Kidney tubule cell (primary cell): ENCODE data around the gene PPP1R9A.

Experiments
- DNase-seq: peaks from one replicate; pipeline ENCODE4 v3.0.0-alpha.2; 2018; ENCODE audit warnings: low spot score

Gene PPP1R9A

DNA sequence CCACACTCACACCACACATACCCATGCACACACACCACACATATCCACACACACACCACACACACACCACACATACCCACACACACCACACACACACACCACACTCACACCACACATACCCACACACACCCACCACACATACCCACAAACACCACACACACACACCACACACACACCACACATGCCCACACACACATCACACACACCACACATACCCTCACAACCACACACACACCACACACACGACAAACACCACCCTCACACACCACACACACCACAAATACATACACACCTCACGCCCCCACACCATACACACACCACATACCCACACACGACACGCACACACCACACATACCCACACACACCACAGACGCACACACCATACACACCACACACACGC is 297.2 kb downstream of the PPP1R9A start:
- no peak for DNase-seq

DNA sequence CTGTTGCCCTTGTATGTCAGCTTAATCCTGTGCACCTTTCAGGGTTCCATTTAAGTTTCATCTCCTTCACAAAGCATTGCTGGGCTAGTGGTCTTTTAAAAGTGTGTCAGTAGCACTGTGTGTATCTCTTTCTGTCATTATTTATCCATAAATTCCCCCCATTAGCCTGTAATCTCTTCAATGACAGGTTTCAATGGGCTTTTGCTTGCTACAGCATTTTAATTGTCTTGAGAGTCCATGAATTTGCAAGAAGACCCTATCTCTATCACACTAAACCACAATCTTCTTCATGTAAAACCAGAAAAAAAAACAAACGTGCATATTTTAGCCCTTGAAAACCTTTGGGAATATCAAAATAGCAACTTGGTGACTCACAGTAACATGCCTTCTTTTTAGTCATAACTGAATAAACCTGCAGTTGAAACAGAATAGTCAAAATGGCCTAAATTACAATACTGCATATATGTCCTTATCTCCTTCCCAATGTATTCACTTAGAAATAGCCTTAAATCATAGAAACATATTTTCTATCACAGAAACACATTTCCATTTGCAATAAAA is 298.4 kb downstream of the PPP1R9A start:
- peak; percentile 68 for DNase-seq

DNA sequence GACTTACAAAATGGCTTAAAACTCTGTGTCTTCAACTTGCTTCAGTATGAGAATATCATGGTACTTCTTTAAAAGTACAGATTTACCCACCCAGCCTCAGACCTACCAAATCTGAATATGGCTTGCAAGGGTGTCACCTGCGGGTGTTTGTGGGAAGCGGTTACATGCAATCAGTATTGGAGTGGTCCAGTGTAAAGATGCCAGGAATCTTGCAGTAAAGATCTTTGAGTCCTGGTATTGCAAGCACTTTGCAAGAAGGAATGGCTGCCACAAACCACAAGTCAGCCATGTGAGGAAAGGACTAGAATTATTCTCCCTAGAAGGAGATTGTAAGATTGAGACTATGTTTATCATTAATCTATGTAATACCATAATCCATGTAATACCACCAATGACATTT is 301.9 kb downstream of the PPP1R9A start:
- peak; percentile 28 for DNase-seq

DNA sequence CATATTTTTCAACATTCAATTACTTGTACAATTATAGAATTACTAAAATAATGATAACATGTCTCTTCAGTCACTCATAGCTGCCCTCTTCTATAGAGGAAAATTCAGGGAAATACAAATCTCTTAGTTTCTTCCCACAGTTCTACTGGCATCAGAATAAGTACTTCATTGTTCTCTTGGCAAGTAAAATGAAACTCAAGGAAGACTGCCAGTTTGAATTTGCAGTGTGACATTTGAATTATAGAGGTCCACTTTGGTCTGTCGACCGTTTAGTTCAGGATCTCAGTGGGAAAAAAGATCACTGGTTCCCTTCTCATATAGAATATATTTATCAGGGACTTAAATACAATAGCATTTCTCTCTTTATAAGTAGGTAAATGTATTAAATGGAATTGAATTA is 302.4 kb downstream of the PPP1R9A start:
- DNase-seq = no peak

DNA sequence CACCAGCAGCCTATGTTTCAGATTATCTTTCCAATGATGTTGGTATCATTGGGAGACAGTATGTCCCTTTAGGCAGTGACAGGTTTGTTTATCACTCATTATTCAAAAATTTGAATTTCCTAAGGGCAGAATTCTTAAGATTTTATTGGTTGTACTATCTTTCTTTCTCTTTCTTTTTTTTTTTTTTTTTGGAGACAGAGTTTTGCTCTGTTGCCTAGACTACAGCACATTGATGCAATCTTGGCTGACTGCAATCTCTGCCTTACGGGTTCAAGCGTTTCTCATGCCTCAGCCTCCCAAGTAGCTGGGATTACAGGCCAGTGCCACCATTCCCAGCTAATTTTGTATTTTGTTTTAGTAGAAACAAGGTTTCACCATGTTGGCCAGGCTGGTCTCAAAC is 305.8 kb downstream of the PPP1R9A start:
- DNase-seq = no peak

- peak; percentile 84 for DNase-seq
These were observed 306.6 kb downstream of the PPP1R9A start for GRCh38 chr7:95213809-95214492.

DNA sequence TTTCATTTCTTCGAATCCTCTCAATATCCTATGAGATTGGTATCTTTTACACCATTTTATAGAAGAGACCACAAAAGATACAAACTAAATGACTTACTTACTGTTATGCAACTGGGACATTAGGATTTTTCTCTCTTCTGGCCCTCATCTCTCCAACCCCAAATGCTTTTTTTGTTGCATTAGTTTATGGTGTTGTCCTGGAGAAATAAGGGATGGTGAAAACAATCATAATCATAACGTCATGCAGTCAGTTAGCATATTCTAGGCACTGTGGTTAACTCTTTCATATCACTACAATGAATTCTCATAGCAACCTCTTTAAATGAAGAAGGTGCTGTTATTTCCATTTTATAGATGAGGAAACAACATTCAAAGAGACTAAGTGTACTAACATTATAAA is 312.3 kb downstream of the PPP1R9A start:
- no peak for DNase-seq

DNA sequence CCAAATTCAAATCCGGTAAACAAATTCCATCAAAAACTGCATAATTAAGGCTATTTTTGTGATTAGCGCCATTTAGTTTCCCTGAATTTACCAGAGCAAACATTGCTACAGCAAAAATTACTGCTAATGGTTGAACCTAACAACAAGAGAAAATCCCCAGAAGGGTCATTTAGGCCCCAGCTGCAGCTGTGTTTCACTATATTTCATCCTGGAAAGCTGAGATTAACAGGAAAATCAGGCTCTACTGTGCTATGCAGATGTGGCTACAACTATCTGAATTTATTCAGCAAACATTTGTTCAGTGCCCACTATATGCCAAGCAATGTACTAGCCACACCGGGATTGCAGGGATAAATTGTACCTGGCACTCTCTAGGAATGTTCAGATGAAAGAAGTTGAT is 312.9 kb downstream of the PPP1R9A start:
- DNase-seq = no peak

DNA sequence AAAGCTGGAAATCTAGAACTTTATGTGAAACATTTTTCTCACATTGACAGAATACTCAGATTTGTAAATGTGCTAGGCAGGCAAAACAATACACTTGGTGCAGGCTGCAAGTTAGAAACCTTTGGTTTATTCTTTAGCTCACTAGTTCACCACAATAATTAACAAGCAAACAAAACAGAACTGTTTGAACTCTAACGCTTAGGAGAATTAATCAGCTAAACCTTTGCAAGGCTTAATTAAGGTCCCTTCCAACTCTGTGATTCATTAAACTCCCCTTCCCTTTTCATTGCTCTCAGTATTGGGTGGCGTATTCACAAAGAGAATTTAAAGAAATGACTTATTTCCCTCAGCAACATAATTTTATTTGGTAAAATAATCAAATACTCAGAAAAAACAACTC is 317.9 kb downstream of the PPP1R9A start:
- DNase-seq = no peak

GRCh38 chr7:95229301-95229700 is 321.9 kb downstream of the PPP1R9A start:
- no peak for DNase-seq

GRCh38 chr7:95238252-95238943 is 331.0 kb downstream of the PPP1R9A start:
- DNase-seq = no peak

DNA sequence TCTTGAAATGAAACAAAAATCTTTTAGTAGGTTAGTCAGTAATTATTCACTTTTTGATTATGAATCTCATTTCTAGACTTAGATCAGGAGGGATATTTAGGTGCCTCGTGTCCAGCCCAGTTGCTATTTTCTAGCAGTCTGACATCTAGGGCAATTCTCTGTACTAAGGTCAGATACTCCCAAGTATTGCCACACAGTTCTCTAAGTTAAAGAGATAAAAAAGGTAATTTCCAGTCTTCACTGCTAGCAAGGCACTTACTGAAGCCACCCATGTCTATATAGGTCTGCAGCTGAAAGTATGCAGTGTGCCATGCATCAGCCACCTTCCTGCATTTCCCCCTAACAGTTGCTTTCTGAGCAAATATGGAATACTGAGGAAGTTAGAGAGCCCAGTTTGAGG is 333.5 kb downstream of the PPP1R9A start:
- no peak for DNase-seq

GRCh38 chr7:95242266-95242665 is 334.9 kb downstream of the PPP1R9A start:
- DNase-seq = no peak

DNA sequence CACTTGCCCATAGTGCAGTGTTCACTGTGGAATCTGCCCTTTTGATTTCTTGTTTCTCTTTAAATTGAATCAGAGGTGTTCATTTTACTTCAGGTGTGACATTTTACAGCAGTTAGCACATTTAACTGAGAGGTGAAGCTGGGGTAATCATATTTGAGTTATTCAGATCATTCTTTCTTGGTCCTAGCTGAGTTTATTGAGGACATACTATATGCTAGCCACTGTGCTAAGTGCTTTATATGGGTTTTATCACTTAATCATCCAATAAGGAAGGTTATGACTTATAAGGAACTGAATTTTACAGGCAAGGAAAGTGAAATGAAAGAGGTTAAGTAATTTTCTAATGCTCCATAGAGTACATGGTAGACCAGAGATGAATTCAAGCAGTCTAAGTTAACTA is 337.2 kb downstream of the PPP1R9A start:
- DNase-seq = no peak

DNA sequence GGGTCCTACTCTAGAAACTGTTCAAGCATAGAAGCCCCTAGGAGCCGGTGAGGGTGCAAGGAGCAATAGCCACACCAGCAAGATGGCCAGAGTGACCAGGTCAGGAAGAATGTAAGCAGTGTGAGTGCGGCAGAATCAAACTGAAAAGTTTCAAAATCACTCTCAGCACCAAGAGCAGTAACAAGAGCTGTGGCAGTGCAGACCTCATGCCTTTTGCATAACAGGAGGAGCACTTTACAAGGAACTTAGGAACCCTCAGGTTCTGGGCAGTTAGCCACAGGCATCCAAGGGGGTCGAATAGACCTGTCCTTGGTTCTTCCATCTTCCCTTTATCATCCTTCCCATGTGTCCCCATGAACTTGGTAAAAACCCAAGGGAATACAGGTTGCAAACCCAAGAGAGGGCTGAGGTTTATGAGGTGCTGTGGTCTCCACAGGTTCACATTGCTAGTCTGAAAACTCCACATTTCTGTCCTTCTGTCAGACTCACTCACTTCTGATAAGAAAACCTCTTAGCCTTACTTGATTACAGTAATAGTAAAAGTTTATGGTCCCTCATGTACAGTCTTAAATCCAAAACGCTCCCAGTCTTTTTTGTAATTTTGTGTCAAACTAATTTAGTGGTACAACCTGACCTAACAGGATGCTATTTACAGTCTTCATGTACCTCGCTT is 338.6 kb downstream of the PPP1R9A start:
- no peak for DNase-seq

- DNase-seq = peak; percentile 73
These were observed 339.5 kb downstream of the PPP1R9A start for GRCh38 chr7:95246831-95247370.

- DNase-seq = no peak
These were observed 343.2 kb downstream of the PPP1R9A start for GRCh38 chr7:95250571-95250970.

DNA sequence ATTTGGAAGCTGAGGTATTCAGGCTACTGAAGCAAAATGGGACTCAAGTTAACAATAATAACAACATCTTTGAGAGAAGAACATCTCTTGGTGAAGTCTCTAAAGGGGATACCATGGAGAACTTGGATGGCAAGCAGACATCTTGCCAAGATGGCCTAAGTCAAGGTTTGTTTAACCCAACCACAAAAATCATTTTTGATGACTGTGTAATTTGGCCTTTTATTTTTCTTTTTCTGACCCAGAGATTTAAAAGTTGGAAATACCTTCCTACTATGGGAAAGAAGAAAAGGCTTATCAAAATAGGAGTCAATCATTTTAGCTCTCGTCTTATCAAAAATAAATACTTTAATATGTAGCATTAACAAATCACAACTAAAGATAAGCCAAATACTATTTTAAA is 344.6 kb downstream of the PPP1R9A start:
- DNase-seq = no peak

GRCh38 chr7:95253986-95254385 is 346.6 kb downstream of the PPP1R9A start:
- no peak for DNase-seq

DNA sequence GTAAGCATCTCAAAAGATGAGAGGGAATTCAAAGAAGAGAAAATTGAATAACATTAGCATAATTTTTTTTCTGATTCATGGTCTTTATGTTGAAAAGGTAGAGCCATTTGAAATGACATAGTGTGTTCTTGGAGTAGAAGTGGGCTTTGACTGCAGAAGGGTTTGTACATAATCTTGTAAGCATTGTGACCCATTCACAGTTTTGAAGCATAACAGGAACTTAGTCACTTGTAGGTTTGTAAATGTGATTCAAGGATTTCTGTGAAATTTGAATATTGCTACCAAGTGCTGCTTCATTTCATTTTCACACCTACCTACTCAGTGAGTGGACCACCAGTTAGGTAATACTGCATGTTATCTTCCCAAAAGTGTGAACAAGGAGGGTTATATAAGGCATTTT is 348.3 kb downstream of the PPP1R9A start:
- DNase-seq = no peak

DNA sequence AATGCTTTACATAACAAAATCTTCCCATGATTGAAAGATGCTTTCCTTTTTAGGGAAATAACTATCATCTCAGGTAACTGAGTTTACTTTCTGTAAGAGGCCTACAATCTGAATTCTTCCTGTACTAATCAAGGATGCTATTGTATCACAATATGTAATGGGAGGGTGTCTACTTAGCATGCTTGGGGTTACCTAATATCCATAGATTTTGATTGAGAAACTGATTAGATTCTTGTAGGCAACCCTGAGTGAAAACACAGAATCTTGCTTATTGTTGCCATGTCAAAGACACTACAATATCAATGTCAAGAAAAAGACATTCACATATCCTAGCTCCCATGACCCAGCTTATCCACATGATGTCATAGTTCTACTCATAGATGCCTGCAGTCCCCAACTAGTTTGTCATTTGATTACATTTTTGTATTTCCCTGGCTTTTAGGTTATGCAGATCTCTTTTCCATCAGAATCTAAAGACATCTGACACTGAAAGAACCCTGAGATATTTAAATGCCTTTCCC is 354.6 kb downstream of the PPP1R9A start:
- DNase-seq = no peak

DNA sequence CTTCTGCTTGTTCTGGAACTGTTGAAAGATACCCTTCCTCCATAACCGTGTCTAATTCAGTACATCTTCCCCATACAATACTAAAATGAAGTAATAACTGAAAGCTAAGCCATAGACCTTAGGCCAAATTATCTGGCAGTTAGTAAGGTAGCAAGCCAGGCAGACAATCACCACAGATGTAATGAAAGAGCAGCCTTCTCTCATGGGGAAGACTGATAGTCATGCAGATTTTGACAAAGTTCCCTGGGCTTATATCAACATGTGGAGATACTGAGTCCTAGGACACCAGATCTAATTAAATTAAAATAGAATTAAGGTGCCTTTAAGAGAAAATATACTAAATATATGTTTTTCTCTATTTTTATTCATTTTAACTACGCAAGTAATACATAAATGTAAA is 355.5 kb downstream of the PPP1R9A start:
- DNase-seq = no peak
